Urinary bladder (tissue), 4 donors: ENCODE data around the gene ATP8B4. TPM values are rescaled to one million over a fixed set of nuclear protein-coding genes. Genes with fewer than 3 reads are reported as not detected.

ENCODE experiments used
- DNase-seq: peaks from one replicate; pipeline ENCODE4 v3.0.0-alpha.2; 2015; ENCODE audit errors: extremely low spot score
- H3K27ac ChIP-seq: one replicate; pipeline ENCODE4 v1.5.1; 2013; ENCODE audit warnings: low read depth, mild to moderate bottlenecking, moderate library complexity
- H3K36me3 ChIP-seq: one replicate; pipeline ENCODE4 v1.6.1; 2013; ENCODE audit warnings: mild to moderate bottlenecking, moderate library complexity; ENCODE audit not compliant: insufficient read depth
- H3K4me1 ChIP-seq: one replicate; pipeline ENCODE4 v1.6.1; 2013; ENCODE audit warnings: mild to moderate bottlenecking, moderate library complexity; ENCODE audit not compliant: insufficient read depth
- H3K4me3 ChIP-seq: one replicate; pipeline ENCODE4 v1.5.1; 2013; ENCODE audit warnings: low read depth, low read length
- whole genome bisulfite sequencing: extraction: QIAGEN DNeasy Blood & Tissue Kit; methylation state at CpG from one replicate; pipeline ENCODE4 v1.1.7; 2013; 5-methylcytosine and 5-hydroxymethylcytosine counted together
- polyA plus RNA-seq: library from polyadenylated mRNA; stranded (reverse); fragments of 200-250 nt; gene quantifications from one replicate; pipeline ENCODE4 v1.2.3, GENCODE V29; 2013
- small RNA-seq: library from RNA; depleted of rRNA; stranded (forward); fragments of <200 nt; gene quantifications from one replicate; pipeline ENCODE3, GENCODE V24; 2014
- total RNA-seq: library from RNA; depleted of rRNA; stranded (reverse); fragments of >200 nt; gene quantifications from one replicate; pipeline ENCODE4 v1.2.3, GENCODE V29; 2014
- donor health status: healthy with polysubstance abuse.
- donor health status: healthy.

Gene ATP8B4
- total and polyA plus RNA-seq, 2 donors, result 6.6 to 24.3 TPM

GRCh38 chr15:49824775-49825099 is 294.3 kb downstream of the ATP8B4 start:
- no peaks in the 10 kb centered on the region for H3K36me3 ChIP-seq
- DNase-seq, result no peak
- no peaks in the 10 kb centered on the region for H3K4me1 ChIP-seq
- H3K27ac ChIP-seq, result no peak overlapping the region
- H3K4me3 ChIP-seq, result no peak overlapping the region

- H3K27ac ChIP-seq, result no peak overlapping the region
- H3K4me1 ChIP-seq, result no peaks in the 10 kb centered on the region
- 83% methylated on average over 5 of the region's 5 CpGs for WGBS
- H3K4me3 ChIP-seq, result no peak overlapping the region
- DNase-seq, result no peak
- no peaks in the 10 kb centered on the region for H3K36me3 ChIP-seq
Measured at GRCh38 chr15:49823987-49824774, 294.9 kb downstream of the ATP8B4 start.

- H3K36me3 ChIP-seq, result no peaks in the 10 kb centered on the region
- no peak for DNase-seq
- WGBS, result 96% methylated on average over 2 of the region's 2 CpGs
- H3K27ac ChIP-seq, result no peak overlapping the region
- no peak overlapping the region for H3K4me3 ChIP-seq
- H3K4me1 ChIP-seq, result no peaks in the 10 kb centered on the region
Measured at GRCh38 chr15:49817100-49817499, 301.9 kb downstream of the ATP8B4 start.

- Histone ChIP-seq H3K36me3 (no peaks in the 10 kb centered on the region), H3K4me1 (no peaks in the 10 kb centered on the region), H3K4me3 (no peak overlapping the region), H3K27ac (no peak overlapping the region)
- no peak for DNase-seq
- 11% methylated on average over 3 of the region's 3 CpGs for WGBS
Measured at GRCh38 chr15:49815950-49816349, 303.1 kb downstream of the ATP8B4 start.

GRCh38 chr15:49815526-49815925 is 303.5 kb downstream of the ATP8B4 start:
- DNase-seq, result no peak
- H3K4me3 ChIP-seq, result no peak overlapping the region
- no peaks in the 10 kb centered on the region for H3K36me3 ChIP-seq
- 87% methylated on average over 1 of the region's 1 CpG for whole genome bisulfite sequencing
- H3K27ac ChIP-seq, result no peak overlapping the region
- no peaks in the 10 kb centered on the region for H3K4me1 ChIP-seq

GRCh38 chr15:49814709-49815108 is 304.3 kb downstream of the ATP8B4 start:
- Histone ChIP-seq H3K36me3 (no peaks in the 10 kb centered on the region), H3K27ac (no peak overlapping the region), H3K4me1 (no peaks in the 10 kb centered on the region), H3K4me3 (no peak overlapping the region)
- no peak for DNase-seq
- WGBS, result 57% methylated on average over 1 of the region's 1 CpG

- no peaks in the 10 kb centered on the region for H3K4me1 ChIP-seq
- no peak for DNase-seq
- H3K36me3 ChIP-seq, result no peaks in the 10 kb centered on the region
- no peak overlapping the region for H3K4me3 ChIP-seq
- no peak overlapping the region for H3K27ac ChIP-seq
Measured at GRCh38 chr15:49813625-49814024, 305.4 kb downstream of the ATP8B4 start.

GRCh38 chr15:49810720-49811119 is 308.3 kb downstream of the ATP8B4 start:
- Histone ChIP-seq H3K36me3 (no peaks in the 10 kb centered on the region), H3K4me1 (no peaks in the 10 kb centered on the region), H3K27ac (no peak overlapping the region), H3K4me3 (no peak overlapping the region)
- peak; percentile 41 for DNase-seq

- WGBS, result 86% methylated on average over 2 of the region's 2 CpGs
- Histone ChIP-seq H3K4me1 (no peaks in the 10 kb centered on the region), H3K36me3 (no peaks in the 10 kb centered on the region), H3K27ac (no peak overlapping the region), H3K4me3 (no peak overlapping the region)
- no peak for DNase-seq
Measured at GRCh38 chr15:49809894-49810609, 309.0 kb downstream of the ATP8B4 start.

GRCh38 chr15:49808341-49808740 is 310.7 kb downstream of the ATP8B4 start:
- no peak for DNase-seq
- no peak overlapping the region for H3K4me3 ChIP-seq
- no peak overlapping the region for H3K27ac ChIP-seq
- no peaks in the 10 kb centered on the region for H3K36me3 ChIP-seq
- WGBS, result 79% methylated on average over 1 of the region's 1 CpG
- no peaks in the 10 kb centered on the region for H3K4me1 ChIP-seq

Small RNA genes within 50 kb of the gene (small RNA-seq; reads per million reads assigned to genes)
- gene RNA5SP394, result 0.27 reads per million

Other genes starting within 250 kb of the ATP8B4 start
- gene SLC27A2, start 63.0 kb upstream of the ATP8B4 start, total RNA-seq, result 3.5 TPM
- gene SLC27A2, start 63.0 kb upstream of the ATP8B4 start, polyA plus RNA-seq, result 1.9 TPM
- 11.7 TPM for gene HDC, start 146.5 kb upstream of the ATP8B4 start, total RNA-seq
- gene HDC, start 146.5 kb upstream of the ATP8B4 start, polyA plus RNA-seq, result 5.4 TPM
- 47.2 TPM for gene GABPB1, start 236.0 kb upstream of the ATP8B4 start, total RNA-seq
- gene GABPB1, start 236.0 kb upstream of the ATP8B4 start, polyA plus RNA-seq, result 10.0 TPM